Activated CD8-positive, alpha-beta memory T cell treated with anti-CD3 and anti-CD28 coated beads, Interleukin-2, amount 10 ng/mL, durations not matched to agents 7 days and 5 days (primary cell): ENCODE data around the gene BCAN. TPM values are rescaled to one million over a fixed set of nuclear protein-coding genes. Genes with fewer than 3 reads are reported as not detected.
A peak's percentile ranks its signal among the peaks of the same experiment; 100 is the strongest.

Experiments used
- ATAC-seq: fragments of 150-1000 bp; cut with Tn5 transposase; one replicate; pipeline ENCODE4 v1.10.0; 2021; ENCODE audit warnings: moderate library complexity
- CTCF ChIA-PET: fragments of 350-600 bp; sonication (Branson Sonifier 250); formaldehyde crosslinking; loops from one replicate; lab custom pipeline; 2021; ENCODE audit warnings: antibody characterized with exemption; lab: Charles Lee
- DNase-seq: peaks from one replicate; pipeline ENCODE4 v3.0.0-alpha.2; 2020
- H3K27ac Mint-ChIP-seq: one replicate; pipeline ENCODE4 v1.8.0; 2021; ENCODE audit warnings: mild to moderate bottlenecking, mixed read lengths
- H3K27me3 Mint-ChIP-seq: one replicate; pipeline ENCODE4 v1.8.0; 2021; ENCODE audit warnings: mixed read lengths
- H3K36me3 Mint-ChIP-seq: one replicate; pipeline ENCODE4 v1.8.0; 2021; ENCODE audit warnings: mild to moderate bottlenecking, mixed read lengths
- H3K4me1 Mint-ChIP-seq: one replicate; pipeline ENCODE4 v1.8.0; 2021; ENCODE audit warnings: mixed read lengths
- H3K4me3 Mint-ChIP-seq: one replicate; pipeline ENCODE4 v1.8.0; 2021; ENCODE audit warnings: mild to moderate bottlenecking, moderate library complexity, mixed read lengths
- H3K9me3 Mint-ChIP-seq: one replicate; pipeline ENCODE4 v1.8.0; 2022; ENCODE audit warnings: low read depth, mixed read lengths
- total RNA-seq, 2 experiments: library from RNA; stranded (reverse); gene quantifications; one replicate each; pipeline ENCODE4 v1.2.3, GENCODE V29; 2021

Gene BCAN
- total RNA-seq, 2 experiments from 2014 or later = 0.07 TPM; not detected in 1

- no peak overlapping the region for H3K27ac Mint-ChIP-seq
- ATAC-seq (no peak), DNase-seq (no peak)
- H3K4me3 Mint-ChIP-seq = no peak overlapping the region
- peaks cover 41% of the 10 kb centered on the region for H3K4me1 Mint-ChIP-seq
- no peaks in the 10 kb centered on the region for H3K9me3 Mint-ChIP-seq
- CTCF ChIA-PET = interaction anchor here (0.7 to 22.5 kb wide), 8 partner anchors 15 to 228 kb away, joined by 3 to 344 read pairs (median 6); partner anchors contain the start of genes HAPLN2 and NES
- no peaks in the 10 kb centered on the region for H3K36me3 Mint-ChIP-seq
- H3K27me3 Mint-ChIP-seq = peaks cover 90% of the 10 kb centered on the region
Measured at GRCh38 chr1:156640842-156641706, 843 bp upstream of the BCAN start.

- DNase-seq (no peak), ATAC-seq (no peak)
- CTCF ChIA-PET = interaction anchor here (0.9 to 22.5 kb wide), 12 partner anchors 10 to 257 kb away, joined by 3 to 344 read pairs (median 6); partner anchors contain the start of genes CRABP2, HAPLN2 and NES
- Mint-ChIP-seq H3K27me3 (peaks cover 93% of the 10 kb centered on the region), H3K9me3 (no peaks in the 10 kb centered on the region), H3K36me3 (no peaks in the 10 kb centered on the region), H3K4me3 (no peak overlapping the region), H3K27ac (no peak overlapping the region), H3K4me1 (peaks cover 41% of the 10 kb centered on the region)
Measured at GRCh38 chr1:156642265-156643048, 540 bp downstream of the BCAN start.

DNA sequence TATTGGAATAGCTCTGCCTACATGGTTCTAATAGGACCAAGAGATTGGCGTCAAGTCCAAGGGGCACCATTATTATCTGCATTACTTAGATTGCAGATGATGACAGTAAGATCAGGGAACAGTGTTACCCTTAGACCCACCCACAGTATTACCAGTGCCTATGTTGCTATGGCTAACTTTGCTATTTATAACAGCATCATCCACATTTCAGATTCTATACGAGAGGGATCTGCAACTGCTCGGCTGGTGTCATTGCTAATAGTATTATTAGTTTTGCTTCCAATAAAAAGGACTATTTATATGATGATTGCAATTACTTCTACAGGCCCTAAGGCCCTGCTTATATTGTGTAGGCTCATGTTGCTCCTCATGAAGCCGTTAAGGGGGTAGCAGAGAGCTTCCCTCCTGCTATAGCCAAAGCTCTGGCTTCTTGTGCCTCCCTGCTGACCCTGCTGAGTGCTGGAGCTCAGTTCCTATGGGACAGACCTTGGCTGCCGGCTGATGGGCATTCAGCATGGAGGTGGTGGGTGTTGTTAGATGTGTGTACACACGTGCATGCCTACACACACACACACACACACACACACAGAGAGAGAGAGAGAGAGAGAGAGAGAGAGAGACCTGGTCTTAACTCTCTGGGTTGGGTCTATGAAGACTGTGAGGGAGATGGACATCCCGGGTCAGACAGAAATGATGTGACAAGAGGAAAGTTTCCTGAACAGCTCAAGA lies 1.3 kb downstream of the BCAN start:
- CTCF ChIA-PET = interaction anchor here (0.8 to 22.5 kb wide), 15 partner anchors 9 to 360 kb away, joined by 3 to 344 read pairs (median 4); partner anchors contain the start of genes CRABP2, HAPLN2, NES and SMG5
- Mint-ChIP-seq H3K9me3 (no peaks in the 10 kb centered on the region), H3K36me3 (no peaks in the 10 kb centered on the region), H3K27ac (peak overlapping the region; percentile 54), H3K27me3 (peaks cover 94% of the 10 kb centered on the region), H3K4me1 (peaks cover 41% of the 10 kb centered on the region), H3K4me3 (peak overlapping the region; percentile 1)
- no peak for ATAC-seq
- DNase-seq = no peak

GRCh38 chr1:156643778-156644092 lies 1.8 kb downstream of the BCAN start:
- peaks cover 93% of the 10 kb centered on the region for H3K27me3 Mint-ChIP-seq
- peaks cover 41% of the 10 kb centered on the region for H3K4me1 Mint-ChIP-seq
- H3K36me3 Mint-ChIP-seq = no peaks in the 10 kb centered on the region
- ATAC-seq (peak; percentile 94), DNase-seq (peak; percentile 90)
- H3K9me3 Mint-ChIP-seq = no peaks in the 10 kb centered on the region
- peak overlapping the region; percentile 1 for H3K4me3 Mint-ChIP-seq
- peak overlapping the region; percentile 54 for H3K27ac Mint-ChIP-seq
- CTCF ChIA-PET = interaction anchor here (0.8 to 22.5 kb wide), 13 partner anchors 9 to 361 kb away, joined by 3 to 344 read pairs (median 4); partner anchors contain the start of genes CRABP2, HAPLN2 and SMG5

GRCh38 chr1:156644146-156644545 lies 2.2 kb downstream of the BCAN start:
- Mint-ChIP-seq H3K9me3 (no peaks in the 10 kb centered on the region), H3K27me3 (peaks cover 93% of the 10 kb centered on the region), H3K36me3 (no peaks in the 10 kb centered on the region), H3K4me3 (no peak overlapping the region), H3K27ac (peak overlapping the region; percentile 54), H3K4me1 (peaks cover 41% of the 10 kb centered on the region)
- CTCF ChIA-PET = interaction anchor here (0.8 to 22.5 kb wide), 12 partner anchors 12 to 361 kb away, joined by 3 to 344 read pairs (median 4); partner anchors contain the start of genes CRABP2, HAPLN2 and SMG5
- ATAC-seq (peak; percentile 8), DNase-seq (no peak)

GRCh38 chr1:156644640-156645039 lies 2.7 kb downstream of the BCAN start:
- H3K9me3 Mint-ChIP-seq = no peaks in the 10 kb centered on the region
- H3K4me1 Mint-ChIP-seq = peaks cover 41% of the 10 kb centered on the region
- no peak overlapping the region for H3K27ac Mint-ChIP-seq
- no peak overlapping the region for H3K4me3 Mint-ChIP-seq
- H3K36me3 Mint-ChIP-seq = no peaks in the 10 kb centered on the region
- ATAC-seq = no peak
- CTCF ChIA-PET = interaction anchor here (1.0 to 22.5 kb wide), 8 partner anchors 12 to 259 kb away, joined by 3 to 344 read pairs (median 13); partner anchors contain the start of gene HAPLN2
- DNase-seq = no peak
- peaks cover 93% of the 10 kb centered on the region for H3K27me3 Mint-ChIP-seq

DNA sequence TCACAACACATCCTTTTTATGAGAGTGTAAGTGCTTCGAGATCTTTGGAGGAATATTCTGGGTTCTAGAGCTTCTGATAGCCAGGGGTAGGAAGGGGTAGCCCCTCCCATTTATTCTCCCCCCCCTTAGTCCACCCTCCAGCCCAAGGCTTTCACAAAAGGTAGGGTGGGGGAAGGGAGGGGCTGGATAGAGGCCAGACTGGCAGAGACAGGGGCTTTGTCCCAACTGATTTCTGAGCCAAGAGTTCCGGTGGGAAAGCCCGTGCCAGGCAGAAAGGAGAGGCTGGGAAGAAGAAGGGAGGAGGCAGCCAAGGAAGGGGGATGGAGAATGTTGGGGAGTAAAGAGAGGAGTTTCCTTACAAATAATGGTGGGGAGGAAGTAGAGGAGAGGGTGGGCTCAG lies 3.1 kb downstream of the BCAN start:
- CTCF ChIA-PET = interaction anchor here (0.6 to 22.5 kb wide), 7 partner anchors 13 to 260 kb away, joined by 3 to 344 read pairs (median 4); partner anchors contain the start of gene HAPLN2
- no peaks in the 10 kb centered on the region for H3K36me3 Mint-ChIP-seq
- no peak for ATAC-seq

GRCh38 chr1:156645666-156646065 lies 3.7 kb downstream of the BCAN start:
- DNase-seq (no peak), ATAC-seq (no peak)
- Mint-ChIP-seq H3K27ac (no peak overlapping the region), H3K9me3 (no peaks in the 10 kb centered on the region), H3K36me3 (no peaks in the 10 kb centered on the region), H3K4me3 (no peak overlapping the region), H3K27me3 (peaks cover 91% of the 10 kb centered on the region), H3K4me1 (peaks cover 41% of the 10 kb centered on the region)
- CTCF ChIA-PET = interaction anchor here (0.6 to 22.5 kb wide), 8 partner anchors 11 to 260 kb away, joined by 3 to 344 read pairs (median 4); partner anchors contain the start of gene HAPLN2

More for the DNA sequence above, 3.1 kb downstream of the BCAN start:
- H3K4me1 Mint-ChIP-seq = peaks cover 41% of the 10 kb centered on the region
- no peak overlapping the region for H3K4me3 Mint-ChIP-seq
- peaks cover 90% of the 10 kb centered on the region for H3K27me3 Mint-ChIP-seq
- H3K27ac Mint-ChIP-seq = no peak overlapping the region
- no peak for DNase-seq
- no peaks in the 10 kb centered on the region for H3K9me3 Mint-ChIP-seq

- Mint-ChIP-seq H3K27me3 (peaks cover 88% of the 10 kb centered on the region), H3K27ac (no peak overlapping the region), H3K36me3 (no peaks in the 10 kb centered on the region), H3K9me3 (no peaks in the 10 kb centered on the region), H3K4me3 (no peak overlapping the region), H3K4me1 (peaks cover 32% of the 10 kb centered on the region)
- ATAC-seq = no peak
- CTCF ChIA-PET = interaction anchor here (0.5 to 22.5 kb wide), 8 partner anchors 10 to 342 kb away, joined by 3 to 344 read pairs (median 4); partner anchors contain the start of gene HAPLN2
- DNase-seq = no peak
Measured at GRCh38 chr1:156646738-156647211, 4.9 kb downstream of the BCAN start.

GRCh38 chr1:156647351-156647750 lies 5.4 kb downstream of the BCAN start:
- H3K27me3 Mint-ChIP-seq = peaks cover 90% of the 10 kb centered on the region

GRCh38 chr1:156648496-156648895 lies 6.6 kb downstream of the BCAN start:
- H3K9me3 Mint-ChIP-seq = no peaks in the 10 kb centered on the region
- H3K27me3 Mint-ChIP-seq = peaks cover 87% of the 10 kb centered on the region
- H3K4me3 Mint-ChIP-seq = no peak overlapping the region
- no peaks in the 10 kb centered on the region for H3K36me3 Mint-ChIP-seq
- peaks cover 16% of the 10 kb centered on the region for H3K4me1 Mint-ChIP-seq
- CTCF ChIA-PET = interaction anchor here (0.6 to 22.5 kb wide), 7 partner anchors 10 to 263 kb away, joined by 3 to 344 read pairs (median 6); partner anchors contain the start of gene HAPLN2
- H3K27ac Mint-ChIP-seq = no peak overlapping the region
- ATAC-seq (no peak), DNase-seq (no peak)

More at GRCh38 chr1:156647351-156647750, 5.4 kb downstream of the BCAN start:
- DNase-seq (no peak), ATAC-seq (no peak)
- H3K27ac Mint-ChIP-seq = no peak overlapping the region
- CTCF ChIA-PET = interaction anchor here (1.6 to 22.5 kb wide), 4 partner anchors 11 to 261 kb away, joined by 3 to 344 read pairs (median 18); partner anchors contain the start of gene HAPLN2
- peaks cover 28% of the 10 kb centered on the region for H3K4me1 Mint-ChIP-seq
- H3K36me3 Mint-ChIP-seq = no peaks in the 10 kb centered on the region
- no peaks in the 10 kb centered on the region for H3K9me3 Mint-ChIP-seq
- H3K4me3 Mint-ChIP-seq = no peak overlapping the region

DNA sequence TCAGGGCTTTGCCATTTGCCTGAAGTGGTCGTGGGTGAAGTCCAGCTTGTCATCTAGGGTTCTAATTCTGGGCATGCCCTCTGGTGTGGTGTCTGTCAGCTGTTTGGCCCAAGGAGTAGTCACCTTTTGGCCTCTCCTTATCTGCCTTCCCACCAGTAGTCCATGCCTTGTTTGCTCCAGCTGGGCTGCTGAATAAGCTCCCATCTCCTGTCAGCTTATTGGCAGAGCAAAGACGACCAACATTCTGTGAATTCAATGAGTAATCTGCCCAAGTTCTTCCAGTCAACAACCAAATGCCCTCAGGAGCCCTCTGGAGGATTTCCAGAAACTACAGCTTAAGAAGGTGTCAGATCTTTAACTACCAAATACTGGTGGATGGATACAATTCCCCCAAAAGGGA lies 7.0 kb downstream of the BCAN start:
- ATAC-seq (no peak), DNase-seq (no peak)
- H3K4me3 Mint-ChIP-seq = no peak overlapping the region
- no peak overlapping the region for H3K27ac Mint-ChIP-seq
- no peaks in the 10 kb centered on the region for H3K36me3 Mint-ChIP-seq
- no peaks in the 10 kb centered on the region for H3K9me3 Mint-ChIP-seq
- CTCF ChIA-PET = interaction anchor here (0.6 to 22.5 kb wide), 10 partner anchors 10 to 263 kb away, joined by 3 to 344 read pairs (median 6); partner anchors contain the start of gene HAPLN2
- H3K4me1 Mint-ChIP-seq = peaks cover 12% of the 10 kb centered on the region
- peaks cover 88% of the 10 kb centered on the region for H3K27me3 Mint-ChIP-seq
